NB4 (cell line): ENCODE results near the gene MXD4.

Experiments
- DNase-seq: peaks from one replicate; pipeline ENCODE4 v3.0.0; 2010; ENCODE audit warnings: low read depth
- H3K4me3 ChIP-seq: one replicate; pipeline ENCODE4 v1.5.1; 2011; ENCODE audit warnings: mild to moderate bottlenecking, low read depth, low read length, moderate library complexity
- MYC ChIP-seq: IDR thresholded peaks from 2 replicates; pipeline ENCODE4 v1.6.1; 2011; ENCODE audit warnings: low read depth, low read length
- POLR2A ChIP-seq: IDR thresholded peaks from 2 replicates; pipeline ENCODE4 v1.6.1; 2011; ENCODE audit warnings: mild to moderate bottlenecking; ENCODE audit not compliant: insufficient read length; ENCODE audit errors: extremely low read depth
- TF ChIP-seq, protein P1 (sequence below): IDR thresholded peaks from 2 replicates; pipeline ENCODE4 v1.6.1; 2011; ENCODE audit warnings: low read depth, low read length
- TF ChIP-seq, protein P2 (sequence below): IDR thresholded peaks from one replicate; pipeline ENCODE4 v1.5.1; 2012; ENCODE audit warnings: low read depth, low read length

Gene MXD4

DNA sequence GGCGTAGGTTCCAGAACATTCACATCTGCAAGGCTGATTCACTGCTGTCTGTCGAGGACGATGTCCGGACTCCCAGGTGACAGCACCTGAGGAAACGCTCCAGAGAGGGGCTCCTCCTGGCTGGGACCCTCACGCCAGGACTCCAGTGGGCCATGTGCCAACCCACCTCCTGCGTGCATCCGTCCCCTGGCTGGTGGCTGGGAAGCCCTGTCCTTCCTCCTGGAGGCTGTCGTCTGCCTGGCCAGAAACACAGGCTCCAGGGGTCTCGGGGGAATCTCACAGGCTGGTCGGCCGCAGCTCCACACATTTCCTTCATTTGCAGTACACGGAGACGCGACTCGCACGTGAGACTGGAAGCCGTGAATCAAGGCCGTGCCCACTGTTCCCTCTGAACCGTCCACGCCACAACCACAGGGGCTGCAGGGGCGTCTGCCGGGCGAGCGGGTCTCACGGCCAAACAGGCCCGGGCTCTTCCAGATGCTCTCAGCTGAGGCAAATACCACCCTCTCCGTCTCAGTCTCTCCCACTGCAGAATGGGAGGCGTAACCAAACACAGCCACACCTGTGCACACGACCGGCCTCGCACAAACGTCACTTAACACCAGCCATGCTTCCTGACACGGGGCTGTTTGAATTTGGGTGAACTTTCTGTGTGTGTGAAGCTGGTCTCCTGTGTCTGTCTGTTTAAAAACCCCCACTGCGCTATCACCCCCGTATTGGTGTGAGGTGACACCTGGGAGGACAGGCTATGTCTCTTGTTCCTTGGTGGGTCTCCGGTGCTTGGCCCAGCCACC is 38.7 kb upstream of the MXD4 start:
- TF ChIP-seq, protein P1, sequence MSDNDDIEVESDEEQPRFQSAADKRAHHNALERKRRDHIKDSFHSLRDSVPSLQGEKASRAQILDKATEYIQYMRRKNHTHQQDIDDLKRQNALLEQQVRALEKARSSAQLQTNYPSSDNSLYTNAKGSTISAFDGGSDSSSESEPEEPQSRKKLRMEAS: no peak
- TF ChIP-seq POLR2A: no peak
- TF ChIP-seq, protein P2, sequence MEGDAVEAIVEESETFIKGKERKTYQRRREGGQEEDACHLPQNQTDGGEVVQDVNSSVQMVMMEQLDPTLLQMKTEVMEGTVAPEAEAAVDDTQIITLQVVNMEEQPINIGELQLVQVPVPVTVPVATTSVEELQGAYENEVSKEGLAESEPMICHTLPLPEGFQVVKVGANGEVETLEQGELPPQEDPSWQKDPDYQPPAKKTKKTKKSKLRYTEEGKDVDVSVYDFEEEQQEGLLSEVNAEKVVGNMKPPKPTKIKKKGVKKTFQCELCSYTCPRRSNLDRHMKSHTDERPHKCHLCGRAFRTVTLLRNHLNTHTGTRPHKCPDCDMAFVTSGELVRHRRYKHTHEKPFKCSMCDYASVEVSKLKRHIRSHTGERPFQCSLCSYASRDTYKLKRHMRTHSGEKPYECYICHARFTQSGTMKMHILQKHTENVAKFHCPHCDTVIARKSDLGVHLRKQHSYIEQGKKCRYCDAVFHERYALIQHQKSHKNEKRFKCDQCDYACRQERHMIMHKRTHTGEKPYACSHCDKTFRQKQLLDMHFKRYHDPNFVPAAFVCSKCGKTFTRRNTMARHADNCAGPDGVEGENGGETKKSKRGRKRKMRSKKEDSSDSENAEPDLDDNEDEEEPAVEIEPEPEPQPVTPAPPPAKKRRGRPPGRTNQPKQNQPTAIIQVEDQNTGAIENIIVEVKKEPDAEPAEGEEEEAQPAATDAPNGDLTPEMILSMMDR: no peak
- no peak for TF ChIP-seq MYC
- DNase-seq: no peak
- no peak overlapping the region for H3K4me3 ChIP-seq

DNA sequence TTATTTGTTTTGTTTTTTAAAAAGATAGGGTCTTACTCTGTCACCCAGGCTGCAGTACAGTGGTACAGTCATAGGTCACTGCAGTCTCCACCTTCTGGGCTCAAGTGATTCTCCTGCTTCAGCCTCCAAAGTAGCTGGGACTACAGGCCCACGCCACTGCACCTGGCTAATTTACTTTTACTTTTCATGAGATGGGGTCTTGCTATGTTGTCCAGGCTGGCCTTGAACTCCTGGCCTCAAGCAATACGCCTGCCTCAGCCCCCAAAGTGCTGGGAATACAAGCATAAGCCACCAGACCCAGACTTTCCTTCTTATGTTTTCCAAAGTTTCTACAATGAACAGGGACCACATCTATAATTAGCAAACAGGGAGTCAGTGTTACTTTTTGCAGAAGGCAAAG is 37.9 kb upstream of the MXD4 start:
- TF ChIP-seq, protein P1: no peak
- TF ChIP-seq, protein P2: no peak
- TF ChIP-seq MYC (no peak), POLR2A (no peak)
- no peak overlapping the region for H3K4me3 ChIP-seq
- no peak for DNase-seq

DNA sequence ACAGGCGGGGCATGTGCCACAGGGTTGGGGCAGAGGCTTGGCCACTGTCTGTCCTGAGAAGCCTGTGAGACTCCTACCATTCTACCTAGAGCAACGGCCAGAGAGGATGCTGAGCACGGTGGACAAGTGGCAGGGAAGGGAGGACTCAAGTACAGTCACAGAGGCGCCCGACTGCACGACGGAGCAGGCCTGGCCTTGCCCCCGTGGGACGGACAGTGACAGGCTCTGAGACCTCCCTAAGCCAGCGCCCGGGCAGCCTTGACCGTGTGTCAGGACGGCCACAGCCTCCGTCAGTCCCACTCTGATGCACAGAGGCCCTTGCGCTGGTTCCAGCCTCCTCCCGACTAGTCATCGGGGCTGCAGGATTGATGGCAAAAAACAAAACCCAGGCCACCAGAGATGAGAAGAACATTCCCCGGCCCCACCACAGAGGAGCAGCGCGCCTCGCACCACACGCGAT is 36.7 kb upstream of the MXD4 start:
- no peak for DNase-seq
- H3K4me3 ChIP-seq: no peak overlapping the region

DNA sequence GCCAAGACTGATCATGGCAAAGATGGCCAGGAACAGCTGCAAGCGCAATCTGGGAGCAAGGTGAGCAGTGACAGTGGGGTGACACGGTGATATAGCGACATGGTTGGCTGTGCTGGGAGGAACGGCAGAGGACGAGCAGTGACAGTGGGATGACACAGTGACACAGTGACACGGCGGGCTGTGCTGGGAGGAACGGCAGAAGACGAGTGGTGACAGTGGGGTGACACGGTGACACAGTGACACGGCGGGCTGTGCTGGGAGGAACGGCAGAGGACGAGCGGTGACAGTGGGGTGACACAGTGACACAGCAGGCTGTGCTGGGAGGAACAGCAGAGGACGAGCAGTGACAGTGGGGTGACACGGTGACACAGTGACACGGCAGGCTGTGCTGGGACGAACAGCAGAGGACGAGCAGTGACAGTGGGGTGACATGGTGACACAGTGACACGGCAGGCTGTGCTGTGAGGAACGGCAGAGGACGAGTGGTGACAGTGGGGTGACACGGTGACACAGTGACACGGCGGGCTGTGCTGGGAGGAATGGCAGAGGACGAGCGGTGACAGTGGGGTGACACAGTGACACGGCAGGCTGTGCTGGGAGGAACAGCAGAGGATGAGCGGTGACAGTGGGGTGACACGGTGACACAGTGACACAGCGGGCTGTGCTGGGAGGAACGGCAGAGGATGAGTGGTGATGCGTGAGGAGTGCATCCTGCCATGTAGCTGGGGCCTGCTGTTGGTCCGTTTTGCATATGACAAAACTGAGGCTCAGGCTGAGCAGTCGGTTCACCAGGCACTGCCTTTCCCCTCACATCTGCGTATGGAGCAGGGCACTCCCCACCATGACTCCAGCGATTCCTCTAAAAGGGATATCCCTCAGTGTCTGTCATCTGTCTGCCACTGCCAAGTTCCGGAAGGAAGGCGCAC is 36.0 kb upstream of the MXD4 start:
- no peak overlapping the region for H3K4me3 ChIP-seq
- TF ChIP-seq, protein P1: no peak
- TF ChIP-seq POLR2A (no peak), MYC (no peak)
- TF ChIP-seq, protein P2: no peak
- DNase-seq: no peak

More for the DNA sequence above, 36.7 kb upstream of the MXD4 start:
- TF ChIP-seq MYC: no peak
- TF ChIP-seq, protein P2: no peak
- TF ChIP-seq POLR2A: no peak
- TF ChIP-seq, protein P1: no peak

DNA sequence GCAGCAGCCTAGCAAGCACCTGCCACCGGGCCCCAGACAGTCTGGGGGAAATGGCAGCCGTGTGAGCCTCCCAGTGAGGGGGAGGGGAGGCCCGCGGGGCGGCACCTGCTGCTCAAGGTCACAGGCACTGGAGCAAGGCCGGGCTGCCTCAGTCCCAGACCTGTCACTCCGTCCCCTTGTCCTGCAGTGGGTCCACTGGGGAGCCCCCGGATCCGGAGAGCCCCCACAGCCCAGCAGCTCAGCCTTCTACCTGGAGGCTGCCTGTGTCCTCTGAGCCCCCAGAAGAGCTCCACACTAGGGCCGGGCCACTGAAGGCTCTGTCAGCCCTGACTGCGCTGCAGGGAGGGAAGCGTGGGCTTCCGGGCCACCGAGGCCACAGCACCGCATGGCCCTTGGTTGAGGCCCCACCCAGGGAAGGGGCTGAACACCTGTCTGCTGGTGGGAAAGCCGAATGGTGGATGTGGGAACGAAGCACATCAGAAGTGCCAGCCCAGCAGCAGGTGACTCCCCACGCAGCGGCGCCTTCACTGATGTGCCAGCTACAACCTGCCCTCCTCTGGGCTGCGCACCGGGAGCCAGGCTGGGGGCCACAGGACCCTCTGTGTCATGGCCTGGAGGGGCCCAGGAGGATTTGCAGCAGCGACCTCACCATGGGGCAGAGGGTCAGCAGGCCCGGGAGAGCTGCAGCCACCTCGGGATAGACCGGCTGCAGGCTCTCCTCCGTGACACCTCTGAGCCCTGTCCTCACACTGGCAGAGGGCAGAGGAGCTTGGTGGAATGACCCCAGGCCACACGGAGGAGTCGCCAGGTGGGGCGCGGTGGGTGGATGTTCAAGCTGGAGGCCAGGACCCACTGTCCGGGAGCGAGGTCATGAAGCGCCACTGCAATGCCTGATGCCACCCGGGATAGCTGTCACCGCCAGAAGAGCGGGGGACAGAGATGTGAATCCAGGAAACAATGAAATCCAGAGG is 35.0 kb upstream of the MXD4 start:
- TF ChIP-seq MYC (no peak), POLR2A (no peak)
- TF ChIP-seq, protein P1: no peak
- TF ChIP-seq, protein P2: no peak
- H3K4me3 ChIP-seq: no peak overlapping the region
- DNase-seq: no peak
